ENCODE results near the gene PRKCB.

Gene PRKCB

GRCh38 chr16:23968176-23968575 lies 132.4 kb downstream of the PRKCB start:
- DNase-seq (ENCODE audit: low spot score): no peak

GRCh38 chr16:23969468-23970297 lies 133.9 kb downstream of the PRKCB start:
- DNase-seq (ENCODE audit: low spot score): no peak

- no peak for DNase-seq (ENCODE audit: low spot score)
Measured at GRCh38 chr16:23974223-23974622, 138.4 kb downstream of the PRKCB start.

GRCh38 chr16:23975293-23975692 lies 139.5 kb downstream of the PRKCB start:
- DNase-seq (ENCODE audit: low spot score): no peak

- DNase-seq (ENCODE audit: low spot score): no peak
Measured at GRCh38 chr16:23976091-23976490, 140.3 kb downstream of the PRKCB start.

DNA sequence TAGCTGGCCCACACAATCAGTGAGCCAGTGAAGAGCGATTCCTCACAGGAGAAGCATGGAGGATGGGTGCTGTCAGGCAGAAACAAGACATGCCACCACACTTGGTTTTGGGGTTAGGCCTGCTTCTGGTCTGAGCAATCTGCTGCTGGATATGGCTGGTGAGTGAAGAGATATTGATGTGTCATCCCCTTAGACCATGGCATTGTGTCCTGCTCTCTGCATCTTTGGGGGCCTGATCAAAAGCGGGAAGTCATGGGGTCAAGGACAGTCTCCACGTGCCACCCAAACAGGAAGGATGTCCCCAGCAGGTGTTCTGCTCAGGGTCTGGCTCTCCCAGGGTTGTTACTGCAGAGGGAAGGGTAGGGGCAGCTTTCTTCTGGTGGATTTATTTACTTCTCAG lies 140.7 kb downstream of the PRKCB start:
- no peak for DNase-seq (ENCODE audit: low spot score)

GRCh38 chr16:23979441-23979840 lies 143.7 kb downstream of the PRKCB start:
- DNase-seq (ENCODE audit: low spot score): no peak

GRCh38 chr16:23979982-23980381 lies 144.2 kb downstream of the PRKCB start:
- DNase-seq (ENCODE audit: low spot score): no peak

DNA sequence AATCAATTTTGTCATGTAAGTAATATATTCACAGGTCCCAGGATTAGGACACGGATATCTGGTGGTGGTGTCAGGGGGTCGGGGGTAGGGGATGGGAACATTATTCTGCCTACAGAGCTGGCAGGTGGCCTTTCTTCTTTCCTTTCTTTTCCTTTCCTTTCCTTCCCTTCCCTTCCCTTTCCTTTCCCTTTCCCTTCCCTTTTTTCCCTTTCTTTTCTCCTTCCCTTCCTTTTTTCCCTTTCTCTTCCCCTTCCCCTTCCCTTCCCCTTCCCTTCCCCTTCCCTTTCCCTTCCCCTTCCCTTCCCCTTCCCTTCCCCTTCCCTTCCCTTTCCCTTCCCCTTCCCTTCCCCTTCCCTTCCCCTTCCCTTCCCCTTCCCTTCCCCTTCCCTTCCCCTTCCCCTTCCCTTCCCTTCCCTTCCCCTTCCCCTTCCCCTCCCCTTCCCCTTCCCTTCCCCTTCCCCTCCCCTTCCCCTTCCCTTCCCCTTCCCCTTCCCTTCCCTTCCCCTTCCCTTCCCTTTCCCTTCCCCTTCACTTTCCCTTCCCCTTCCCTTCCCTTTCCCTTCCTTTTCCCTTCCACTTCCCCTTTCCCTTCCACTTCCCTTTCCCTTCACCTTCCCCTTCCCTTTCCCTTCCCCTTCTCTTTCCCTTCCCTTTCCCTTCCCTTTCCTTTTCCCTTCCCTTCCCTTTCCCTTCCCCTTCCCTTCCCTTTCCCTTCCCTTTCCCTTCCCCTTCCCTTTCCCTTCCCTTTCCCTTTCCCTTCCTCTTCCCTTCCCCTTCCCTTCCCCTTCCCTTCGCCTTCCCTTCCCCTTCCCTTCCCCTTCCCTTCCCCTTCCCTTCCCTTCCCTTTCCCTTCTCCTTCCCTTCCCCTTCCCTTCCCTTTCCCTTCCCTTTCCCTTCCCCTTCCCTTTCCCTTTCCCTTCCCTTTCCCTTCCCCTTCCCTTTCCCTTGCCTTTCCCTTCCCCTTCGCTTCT lies 145.9 kb downstream of the PRKCB start:
- no peak for DNase-seq (ENCODE audit: low spot score)

DNA sequence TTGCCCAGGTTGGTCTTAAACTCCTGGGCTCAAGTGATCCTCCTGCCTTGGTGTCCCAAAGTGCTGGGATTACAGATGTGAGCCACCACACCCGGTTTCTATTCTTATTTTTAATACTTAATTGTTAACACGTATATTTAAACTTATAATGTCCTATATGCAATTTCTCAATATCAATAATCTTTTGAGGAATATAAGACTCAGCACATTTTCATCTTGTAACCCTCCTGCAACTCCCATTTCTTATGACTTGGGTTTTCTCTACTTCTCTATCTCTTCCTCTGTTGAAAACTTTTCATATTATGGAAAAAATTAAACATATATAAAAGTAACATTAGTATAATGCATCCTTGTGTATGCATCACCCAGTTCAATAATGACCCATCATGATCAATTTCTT lies 150.7 kb downstream of the PRKCB start:
- no peak for DNase-seq (ENCODE audit: low spot score)

- no peak for DNase-seq (ENCODE audit: low spot score)
Measured at GRCh38 chr16:23987443-23987842, 151.7 kb downstream of the PRKCB start.

GRCh38 chr16:23990507-23990906 lies 154.7 kb downstream of the PRKCB start:
- DNase-seq (ENCODE audit: low spot score): no peak

- no peak for DNase-seq (ENCODE audit: low spot score)
Measured at GRCh38 chr16:23991066-23991465, 155.3 kb downstream of the PRKCB start.

- DNase-seq (ENCODE audit: low spot score): no peak
Measured at GRCh38 chr16:23994615-23995014, 158.8 kb downstream of the PRKCB start.

GRCh38 chr16:23996258-23996955 lies 160.6 kb downstream of the PRKCB start:
- no peak for DNase-seq (ENCODE audit: low spot score)

DNA sequence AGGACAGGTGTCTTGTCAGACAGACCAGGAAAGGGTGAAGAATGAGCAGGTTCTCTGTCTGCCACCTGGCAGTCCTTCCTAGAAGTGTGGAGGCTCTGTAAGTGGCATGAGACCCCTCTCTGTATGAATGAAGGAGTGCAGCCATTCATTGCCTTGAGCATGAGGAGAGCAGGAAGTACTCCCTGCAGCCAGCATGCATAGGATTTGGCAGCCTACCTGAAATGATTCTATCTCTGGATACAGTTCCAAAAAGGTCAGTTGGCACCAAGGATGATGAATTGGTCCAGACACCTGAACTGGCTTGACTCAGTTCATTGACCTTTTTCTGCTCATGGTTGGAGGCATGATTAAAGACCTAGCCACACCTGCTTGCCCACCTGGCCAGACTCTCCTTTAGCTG lies 163.0 kb downstream of the PRKCB start:
- no peak for DNase-seq (ENCODE audit: low spot score)

DNA sequence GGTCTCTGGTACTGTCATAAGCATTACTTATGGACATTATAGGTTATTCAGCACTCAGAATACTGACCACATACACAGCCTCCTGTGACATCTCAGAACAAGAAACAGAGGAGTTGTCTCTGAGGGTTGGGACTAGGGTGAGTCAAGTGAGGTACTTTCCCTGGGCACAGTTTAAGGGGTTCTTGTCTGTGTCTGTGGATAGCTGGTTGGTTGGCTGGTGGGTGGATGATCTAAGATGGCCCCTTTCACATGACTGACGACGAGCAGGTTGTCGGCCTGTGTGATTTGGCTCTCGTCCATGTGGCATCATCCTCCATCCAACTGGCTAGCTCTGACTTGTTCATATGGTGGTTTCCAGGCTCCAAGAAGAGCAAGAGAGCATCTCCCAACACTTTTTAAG lies 163.9 kb downstream of the PRKCB start:
- no peak for DNase-seq (ENCODE audit: low spot score)

DNA sequence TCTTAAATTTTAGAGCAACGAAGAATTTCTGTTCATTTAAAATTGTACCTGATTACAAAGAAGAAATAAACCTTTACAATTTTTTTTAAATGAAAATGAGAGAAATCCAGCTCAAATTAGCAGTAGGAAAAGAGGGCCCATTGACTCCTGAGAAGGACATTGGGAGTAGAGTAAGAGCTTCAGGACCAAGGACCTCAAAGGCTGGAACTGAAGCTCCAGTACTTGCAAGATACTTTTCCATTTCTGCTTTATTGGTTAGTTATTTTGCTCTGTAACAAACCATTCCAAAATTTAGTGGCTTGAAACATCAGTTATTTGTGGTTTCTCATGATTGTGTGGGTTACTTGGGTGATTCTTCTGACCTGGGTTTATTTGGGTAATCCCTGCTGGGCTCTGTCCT lies 165.9 kb downstream of the PRKCB start:
- no peak for DNase-seq (ENCODE audit: low spot score)

- no peak for DNase-seq (ENCODE audit: low spot score)
Measured at GRCh38 chr16:24002619-24003018, 166.8 kb downstream of the PRKCB start.

DNA sequence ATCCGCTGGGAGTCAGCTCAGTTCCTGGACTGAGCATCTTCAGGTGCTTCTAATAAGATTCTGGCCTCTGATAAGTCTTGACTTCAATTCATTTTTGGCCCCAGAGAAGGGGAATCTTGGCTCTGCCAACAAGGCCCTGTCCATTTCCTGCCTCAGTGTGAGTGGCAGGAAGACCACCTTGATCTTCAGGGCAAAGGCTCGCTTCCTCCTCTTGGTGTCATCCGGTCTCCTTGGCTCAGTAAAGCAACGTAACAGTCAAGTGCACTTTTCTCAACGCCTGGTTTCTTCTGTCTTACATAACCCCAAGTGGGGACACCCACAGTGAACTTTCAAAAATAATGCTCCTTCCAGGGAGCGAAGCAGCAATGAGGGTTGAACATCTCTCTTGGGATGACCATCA lies 169.8 kb downstream of the PRKCB start:
- no peak for DNase-seq (ENCODE audit: low spot score)

DNA sequence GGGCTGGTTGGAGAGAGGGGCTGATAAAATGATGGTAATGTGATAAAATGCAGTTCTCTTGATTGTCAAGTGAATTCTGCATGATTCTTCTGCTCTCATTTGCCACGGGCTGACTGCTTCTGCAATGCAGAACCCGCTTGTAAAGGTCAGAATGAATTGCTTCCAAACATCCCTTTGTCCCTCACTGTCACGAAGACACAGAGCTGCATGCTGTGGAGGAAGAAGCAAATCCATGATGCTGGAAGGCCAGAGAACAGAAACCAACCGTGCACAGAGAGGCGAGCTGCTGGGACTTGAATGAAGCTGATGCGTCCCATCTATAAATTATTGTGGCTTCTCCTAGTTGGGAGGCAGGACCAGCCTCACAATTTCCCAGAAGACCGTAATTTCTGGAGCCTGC lies 171.6 kb downstream of the PRKCB start:
- no peak for DNase-seq (ENCODE audit: low spot score)

DNA sequence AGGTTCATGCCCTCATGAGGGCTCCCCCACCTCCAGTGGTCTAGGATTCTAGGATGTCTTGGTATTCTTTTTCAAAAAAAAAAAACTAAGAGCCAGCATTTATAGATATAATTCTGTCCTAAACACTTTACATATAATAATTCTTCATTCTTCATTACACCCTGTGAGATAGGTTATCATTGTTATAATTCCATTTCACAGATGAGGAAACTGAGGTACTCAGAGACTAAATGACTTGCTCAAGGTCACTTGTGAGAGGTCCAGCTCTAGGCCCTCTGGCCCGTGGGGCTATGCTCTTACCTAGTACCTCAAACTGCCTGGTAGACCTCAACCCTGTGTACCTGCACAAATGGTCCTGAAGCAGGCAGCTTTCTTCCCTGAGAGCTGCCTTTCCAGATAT lies 172.2 kb downstream of the PRKCB start:
- DNase-seq (ENCODE audit: low spot score): no peak

Data from AG20443 (cell line).